Neural cell (in vitro differentiated cells): ENCODE results near the gene NRN1L.

ENCODE experiments used
- CTCF ChIP-seq: fragments of 450-650 bp; IDR thresholded peaks from 2 replicates; pipeline ENCODE4 v1.5.1; 2014; ENCODE audit warnings: antibody characterized with exemption, mild to moderate bottlenecking, moderate library complexity; ENCODE audit not compliant: poor library complexity, severe bottlenecking
- EP300 ChIP-seq: fragments of 450-650 bp; conservative IDR thresholded peaks from 2 replicates; pipeline ENCODE4 v1.6.1; 2014; ENCODE audit warnings: antibody characterized with exemption, mild to moderate bottlenecking, moderate library complexity; ENCODE audit not compliant: poor library complexity, severe bottlenecking
- EZH2 ChIP-seq: fragments of 200-600, 300-800 bp; shearing (Covaris generic), sonication (generic); IDR thresholded peaks from 2 replicates; pipeline ENCODE4 v1.6.1; 2014; ENCODE audit warnings: antibody characterized with exemption, low read length, borderline replicate concordance, mild to moderate bottlenecking; ENCODE audit not compliant: insufficient read depth, poor library complexity, severe bottlenecking
- MXI1 ChIP-seq: fragments of 450-650 bp; conservative IDR thresholded peaks from 2 replicates; pipeline ENCODE4 v1.6.1; 2014; ENCODE audit warnings: antibody characterized with exemption, mild to moderate bottlenecking; ENCODE audit not compliant: poor library complexity, severe bottlenecking
- REST ChIP-seq: IDR thresholded peaks from 2 replicates; pipeline ENCODE4 v1.6.1; 2012; ENCODE audit warnings: borderline replicate concordance
- SMC3 ChIP-seq: fragments of 450-650 bp; conservative IDR thresholded peaks from 2 replicates; pipeline ENCODE4 v1.6.1; 2014; ENCODE audit warnings: antibody characterized with exemption, mild to moderate bottlenecking, moderate library complexity; ENCODE audit not compliant: poor library complexity

GRCh38 chr16:67922221-67922620 is 37.5 kb downstream of the NRN1L start:
- TF ChIP-seq REST (no peak), CTCF (no peak), EZH2 (no peak), MXI1 (no peak), SMC3 (no peak), EP300 (no peak)
